Karpas-422 (cell line): ENCODE results near the gene C17orf75. TPM values are rescaled to one million over a fixed set of nuclear protein-coding genes. Genes with fewer than 3 reads are reported as not detected.
"Not testable (repeated sequence)": the region's sequence is repeated elsewhere in the genome, so short reads cannot be mapped to it uniquely, and the experiment has no call there.

Source experiments
- DNase-seq: peaks from one replicate; pipeline ENCODE4 v3.0.0-alpha.2; 2015
- H2AFZ ChIP-seq: fragments of 200-600 bp; sonication (generic); 2 replicates; pipeline ENCODE4 v1.6.1; 2014; ENCODE audit warnings: antibody characterized with exemption, low read length, mixed read lengths
- H3K27ac ChIP-seq: fragments of 200-600 bp; sonication (generic); 2 replicates; pipeline ENCODE4 v1.5.1; 2014; ENCODE audit warnings: mild to moderate bottlenecking, low read length, moderate library complexity
- H3K27me3 ChIP-seq: fragments of 200-600 bp; sonication (generic); 2 replicates; pipeline ENCODE4 v1.6.1; 2014; ENCODE audit warnings: low read length, mixed read lengths
- H3K36me3 ChIP-seq: fragments of 200-600 bp; sonication (generic); 2 replicates; pipeline ENCODE4 v1.6.1; 2014; ENCODE audit warnings: low read length, mixed read lengths; ENCODE audit not compliant: insufficient read depth
- H3K4me1 ChIP-seq: fragments of 200-600 bp; sonication (generic); 2 replicates; pipeline ENCODE4 v1.6.1; 2014; ENCODE audit warnings: mild to moderate bottlenecking, low read length, mixed read lengths
- H3K4me2 ChIP-seq: fragments of 200-600 bp; sonication (generic); 2 replicates; pipeline ENCODE4 v1.6.1; 2014; ENCODE audit warnings: low read length, low read depth, mild to moderate bottlenecking; ENCODE audit not compliant: poor library complexity, severe bottlenecking
- H3K4me3 ChIP-seq: fragments of 200-600 bp; sonication (generic); 2 replicates; pipeline ENCODE4 v1.5.1; 2014; ENCODE audit warnings: mild to moderate bottlenecking, antibody characterized with exemption, low read length, mixed read lengths
- H3K79me2 ChIP-seq: fragments of 200-600 bp; sonication (generic); 2 replicates; pipeline ENCODE4 v1.6.1; 2014; ENCODE audit warnings: mild to moderate bottlenecking, low read length, mixed read lengths
- H3K9ac ChIP-seq: fragments of 200-600 bp; sonication (generic); 2 replicates; pipeline ENCODE4 v1.6.0; 2014; ENCODE audit warnings: low read length
- H3K9me2 ChIP-seq: fragments of 200-600 bp; sonication (generic), shearing (Covaris generic); replicated peaks from 2 replicates; pipeline ENCODE4 v1.6.0; 2014; ENCODE audit warnings: mild to moderate bottlenecking, low read length, moderate library complexity; ENCODE audit not compliant: insufficient read depth
- H3K9me3 ChIP-seq: fragments of 300-700, 200-600 bp; sonication (generic); 2 replicates; pipeline ENCODE4 v1.6.1; 2014; ENCODE audit warnings: low read length, mixed read lengths
- H4K20me1 ChIP-seq: fragments of 200-600 bp; sonication (generic); 2 replicates; pipeline ENCODE4 v1.6.1; 2014; ENCODE audit warnings: mild to moderate bottlenecking, antibody characterized with exemption, low read length, low read depth; ENCODE audit not compliant: insufficient read depth
- total RNA-seq: library from RNA; depleted of rRNA; stranded (reverse); fragments of >200 nt; shearing (Covaris generic); gene quantifications from 2 replicates; pipeline ENCODE4 v1.2.3, GENCODE V29; 2014; ENCODE audit warnings: low replicate concordance; rRNA removed

C17orf75 gene
- total RNA-seq, result 31.3 and 47.9 TPM in 2 replicates

GRCh38 chr17:32341857-32342602 is at the start of gene C17orf75:
Gene C17orf75 (minus strand): TSS chr17:32342173. CDS start chr17:32342139, 34 bp downstream.
- peak; percentile 90 for DNase-seq
- H3K4me1 ChIP-seq, result peaks cover 22% of the 10 kb centered on the region
- H3K4me2 ChIP-seq, result peak within 1 kb of the TSS; percentile 88
- peak within 1 kb of the TSS; percentile 76 for H3K4me3 ChIP-seq
- no peaks in the 10 kb centered on the region for H3K9me2 ChIP-seq
- H4K20me1 ChIP-seq, result no peaks in the 10 kb centered on the region
- H3K9ac ChIP-seq, result peak within 1 kb of the TSS; percentile 80
- H3K9me3 ChIP-seq, result no peaks in the 10 kb centered on the region
- no peaks in the 10 kb centered on the region for H3K27me3 ChIP-seq
- H3K79me2 ChIP-seq, result peaks cover 14% of the 10 kb centered on the region; the same call in 1 of the 2 replicates
- H3K27ac ChIP-seq, result peak within 1 kb of the TSS; percentile 73
- peak within 1 kb of the TSS; percentile 89 for H2AFZ ChIP-seq
- peaks cover 14% of the 10 kb centered on the region; the same call in 1 of the 2 replicates for H3K36me3 ChIP-seq

- Histone ChIP-seq H2AFZ (no peak overlapping the region), H3K4me1 (no peaks in the 10 kb centered on the region), H3K9ac (no peak overlapping the region), H3K36me3 (no peaks in the 10 kb centered on the region; the same call in 1 of the 2 replicates), H4K20me1 (no peaks in the 10 kb centered on the region), H3K4me2 (no peak overlapping the region), H3K9me3 (no peaks in the 10 kb centered on the region), H3K27me3 (no peaks in the 10 kb centered on the region), H3K9me2 (no peaks in the 10 kb centered on the region), H3K27ac (no peak overlapping the region), H3K4me3 (no peak overlapping the region), H3K79me2 (no peaks in the 10 kb centered on the region)
- no peak for DNase-seq
Measured at GRCh38 chr17:32388613-32389459, 46.9 kb upstream of the C17orf75 start.

DNA sequence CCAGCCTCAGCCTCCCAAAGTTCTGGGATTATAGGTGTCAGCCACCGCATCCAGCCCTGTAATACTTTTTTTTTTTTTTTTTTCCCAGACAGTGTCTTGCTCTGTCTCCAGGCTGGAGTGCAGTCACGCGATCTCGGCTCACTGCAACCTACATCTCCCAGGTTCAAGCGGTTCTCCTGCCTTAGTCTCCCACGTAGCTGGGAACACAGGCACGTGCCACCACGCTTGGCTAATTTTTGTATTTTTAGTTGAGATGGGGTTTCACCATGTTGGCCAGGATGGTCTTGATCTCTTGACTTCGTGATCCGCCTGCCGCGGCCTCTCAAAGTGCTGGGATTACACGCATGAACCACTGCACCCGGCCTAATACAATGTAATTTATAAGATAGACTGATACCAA is 46.2 kb upstream of the C17orf75 start:
- H3K79me2 ChIP-seq, H3K4me1 ChIP-seq, H4K20me1 ChIP-seq, H3K4me2 ChIP-seq, H3K27me3 ChIP-seq, H3K9me3 ChIP-seq, DNase-seq, H3K4me3 ChIP-seq, H2AFZ ChIP-seq, H3K9me2 ChIP-seq, H3K27ac ChIP-seq, H3K9ac ChIP-seq, H3K36me3 ChIP-seq: not testable (repeated sequence)

- H3K36me3 ChIP-seq, result peaks cover 7% of the 10 kb centered on the region; the same call in 1 of the 2 replicates
- no peak overlapping the region for H3K27ac ChIP-seq
- H3K4me2 ChIP-seq, result no peak overlapping the region
- H3K9me2 ChIP-seq, result no peaks in the 10 kb centered on the region
- DNase-seq, result no peak
- H3K4me3 ChIP-seq, result no peak overlapping the region
- no peaks in the 10 kb centered on the region for H3K79me2 ChIP-seq
- H2AFZ ChIP-seq, result no peak overlapping the region
- no peak overlapping the region for H3K9ac ChIP-seq
- no peaks in the 10 kb centered on the region for H3K4me1 ChIP-seq
- H4K20me1 ChIP-seq, result no peaks in the 10 kb centered on the region
- no peaks in the 10 kb centered on the region for H3K27me3 ChIP-seq
- no peaks in the 10 kb centered on the region for H3K9me3 ChIP-seq
Measured at GRCh38 chr17:32386844-32387243, 44.9 kb upstream of the C17orf75 start.

- Histone ChIP-seq H3K9me2 (no peaks in the 10 kb centered on the region), H3K27ac (no peak overlapping the region), H3K79me2 (no peaks in the 10 kb centered on the region), H3K4me3 (no peak overlapping the region), H3K4me2 (no peak overlapping the region), H4K20me1 (no peaks in the 10 kb centered on the region), H3K27me3 (no peaks in the 10 kb centered on the region), H3K36me3 (peaks cover 16% of the 10 kb centered on the region; the same call in 1 of the 2 replicates), H3K4me1 (no peaks in the 10 kb centered on the region), H3K9ac (no peak overlapping the region), H2AFZ (no peak overlapping the region), H3K9me3 (no peaks in the 10 kb centered on the region)
- no peak for DNase-seq
Measured at GRCh38 chr17:32385971-32386370, 44.0 kb upstream of the C17orf75 start.

DNA sequence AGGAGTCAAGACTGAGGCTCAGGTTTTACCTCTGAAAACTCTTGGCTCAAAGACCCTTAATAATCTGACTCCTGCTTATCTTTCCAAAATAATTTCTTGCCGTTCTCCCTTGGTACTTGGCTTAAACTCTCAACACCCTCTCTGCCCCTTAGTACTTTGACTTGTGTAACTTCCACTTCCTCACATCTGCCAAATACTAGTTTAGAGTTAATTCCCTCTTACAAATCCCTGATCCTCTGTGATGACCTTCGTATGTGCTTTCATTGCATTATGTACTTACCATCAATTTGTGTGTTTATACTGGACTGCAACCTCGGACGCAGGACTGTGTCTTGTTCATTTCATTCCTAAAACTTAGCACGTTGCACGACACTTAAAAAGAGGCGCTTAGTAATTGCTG is 43.1 kb upstream of the C17orf75 start:
- Histone ChIP-seq H3K4me1 (no peaks in the 10 kb centered on the region), H3K79me2 (no peaks in the 10 kb centered on the region), H2AFZ (no peak overlapping the region), H3K27ac (no peak overlapping the region), H3K9me3 (no peaks in the 10 kb centered on the region), H3K4me2 (no peak overlapping the region), H3K27me3 (no peaks in the 10 kb centered on the region), H3K9me2 (no peaks in the 10 kb centered on the region), H3K4me3 (no peak overlapping the region), H3K36me3 (peaks cover 25% of the 10 kb centered on the region; the same call in 1 of the 2 replicates), H4K20me1 (no peaks in the 10 kb centered on the region), H3K9ac (no peak overlapping the region)
- DNase-seq, result no peak

GRCh38 chr17:32383926-32384434 is 42.0 kb upstream of the C17orf75 start:
- Histone ChIP-seq H3K27ac (no peak overlapping the region), H4K20me1 (no peaks in the 10 kb centered on the region), H3K9me3 (no peaks in the 10 kb centered on the region), H3K4me1 (no peaks in the 10 kb centered on the region), H3K27me3 (no peaks in the 10 kb centered on the region), H3K9me2 (no peaks in the 10 kb centered on the region), H3K4me2 (no peak overlapping the region), H2AFZ (no peak overlapping the region), H3K4me3 (no peak overlapping the region), H3K9ac (no peak overlapping the region), H3K36me3 (peaks cover 34% of the 10 kb centered on the region; the same call in 1 of the 2 replicates), H3K79me2 (peaks cover 7% of the 10 kb centered on the region; the same call in 1 of the 2 replicates)
- DNase-seq, result no peak
